GM04503 (cell line): ENCODE data around the gene B3GNT5.

Experiments used
- DNase-seq: peaks from one replicate; pipeline ENCODE4 v3.0.0-alpha.2; 2012; ENCODE audit warnings: low read depth

The B3GNT5 gene

GRCh38 chr3:183291497-183292031, 38.5 kb downstream of the B3GNT5 start:
- no peak for DNase-seq

GRCh38 chr3:183293966-183294365, 40.9 kb downstream of the B3GNT5 start:
- no peak for DNase-seq

DNA sequence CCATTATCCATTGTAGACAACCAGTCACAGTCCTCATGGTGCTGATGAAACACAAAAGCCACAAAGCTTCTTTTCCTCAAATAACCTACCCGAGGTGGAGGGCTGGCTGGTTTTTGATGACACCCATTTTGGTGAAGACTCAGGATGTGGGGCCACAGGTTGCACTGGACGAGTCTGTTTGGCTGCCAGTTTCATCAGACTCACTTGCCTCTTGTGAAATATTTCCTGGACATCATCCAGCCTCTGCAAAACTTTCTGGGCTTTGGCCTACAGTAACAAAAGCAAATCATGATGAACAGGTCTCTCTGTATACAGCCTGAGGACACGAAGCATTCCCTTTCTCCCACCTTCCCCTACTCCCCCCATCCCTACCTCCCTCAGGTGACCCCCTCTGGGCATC, 42.2 kb downstream of the B3GNT5 start:
- DNase-seq = peak; percentile 21

- DNase-seq = no peak
Observed at GRCh38 chr3:183296944-183297343, 43.9 kb downstream of the B3GNT5 start.

- DNase-seq = peak; percentile 16
Observed at GRCh38 chr3:183298701-183299153, 45.7 kb downstream of the B3GNT5 start.

- no peak for DNase-seq
Observed at GRCh38 chr3:183299976-183300375, 46.9 kb downstream of the B3GNT5 start.

DNA sequence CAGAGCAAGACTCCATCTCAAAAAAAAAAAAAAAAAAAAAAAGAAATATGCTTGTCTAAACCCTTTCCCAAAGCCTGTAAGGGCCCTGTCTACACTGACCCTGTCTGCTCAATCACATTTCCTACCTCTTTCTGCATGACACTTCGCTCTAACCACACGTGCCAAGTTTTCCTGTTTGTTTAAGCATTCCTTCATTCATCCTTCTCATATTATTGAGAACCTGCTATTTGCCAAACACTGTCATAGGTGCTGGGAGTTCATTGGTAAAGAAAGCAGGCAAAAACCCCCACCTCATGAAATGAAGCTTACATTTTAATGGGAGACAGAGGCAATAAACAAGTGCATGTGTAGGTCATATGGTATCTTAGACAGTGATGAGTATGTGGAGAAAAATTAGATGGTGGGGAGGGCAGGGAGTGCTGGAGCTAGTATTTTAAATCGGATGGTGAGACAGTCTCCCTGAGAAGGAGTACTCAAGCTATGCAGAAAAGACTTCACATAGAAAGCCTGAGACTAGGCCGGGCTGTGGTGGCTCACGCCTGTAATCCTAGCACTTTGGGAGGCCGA, 48.0 kb downstream of the B3GNT5 start:
- no peak for DNase-seq

DNA sequence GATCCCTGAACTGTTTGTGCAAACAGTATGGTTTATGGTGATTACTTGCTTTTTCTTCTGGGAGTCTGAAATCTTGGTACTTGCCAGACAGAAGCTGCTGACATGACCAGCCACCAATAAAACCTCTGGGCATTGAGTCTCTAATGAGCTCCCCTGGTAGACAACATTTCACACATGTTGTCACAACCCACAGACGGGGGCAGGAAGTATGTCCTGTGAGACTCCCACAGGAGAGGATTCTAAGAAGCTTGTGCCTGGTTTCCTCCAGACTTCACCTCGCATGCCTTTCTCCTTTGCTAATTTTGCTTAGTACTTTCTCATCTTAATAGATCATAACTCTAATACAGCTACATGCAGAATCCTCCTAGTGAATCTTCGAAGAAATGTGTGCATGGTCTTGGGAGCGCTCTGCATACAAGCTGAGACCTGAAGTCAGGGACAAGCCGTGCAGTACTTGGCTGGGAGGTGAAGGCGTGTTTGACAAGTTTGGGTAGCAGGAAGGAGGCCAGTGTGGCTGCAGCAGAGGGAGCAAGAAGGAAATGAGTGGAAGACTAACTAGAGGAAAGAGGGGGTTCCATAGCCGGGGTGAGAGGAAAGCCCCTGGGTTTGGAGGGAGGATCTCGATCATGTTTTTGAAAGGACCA, 49.0 kb downstream of the B3GNT5 start:
- no peak for DNase-seq

- no peak for DNase-seq
Observed at GRCh38 chr3:183303690-183304089, 50.6 kb downstream of the B3GNT5 start.

DNA sequence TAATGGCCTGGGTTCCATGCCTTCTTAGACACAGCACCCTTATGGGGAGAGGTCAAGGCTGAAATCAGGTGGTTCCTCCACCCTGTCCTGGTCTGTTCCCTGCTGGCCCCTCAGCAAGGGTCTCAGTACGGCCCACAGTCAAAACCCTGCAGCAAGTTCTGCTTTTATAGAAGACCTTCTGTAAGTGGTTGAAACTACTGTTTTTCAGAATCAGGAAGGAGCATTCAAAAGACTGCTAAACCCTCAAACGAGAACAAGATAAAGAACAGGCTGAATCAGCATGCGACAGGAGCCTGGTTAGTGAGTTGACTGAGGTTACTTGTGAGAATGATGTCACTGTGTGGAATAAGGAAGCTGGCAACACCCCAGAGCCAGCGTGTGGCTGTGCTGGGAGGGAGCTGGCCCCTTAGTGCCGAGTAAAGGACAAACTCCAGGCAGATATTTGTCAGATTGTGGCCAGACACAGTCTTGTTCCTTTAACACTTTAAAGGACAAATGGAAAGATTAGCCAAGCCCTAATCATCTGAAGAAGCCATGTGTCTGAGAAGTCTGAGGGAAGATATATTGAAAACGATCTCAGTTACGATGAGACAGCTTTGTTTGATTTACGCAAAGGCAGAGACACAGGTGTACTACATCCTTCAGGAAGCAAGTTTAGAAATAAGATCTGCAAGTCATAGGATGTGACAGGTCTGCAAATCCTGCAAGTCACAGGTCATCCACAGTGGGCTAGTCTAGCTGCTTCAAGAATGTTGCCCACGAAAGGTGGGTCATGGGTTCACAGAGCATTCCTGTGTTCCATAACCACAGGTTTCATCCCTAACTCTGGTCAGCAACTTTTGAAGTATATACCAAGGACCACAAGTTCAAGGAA, 54.0 kb downstream of the B3GNT5 start:
- no peak for DNase-seq

DNA sequence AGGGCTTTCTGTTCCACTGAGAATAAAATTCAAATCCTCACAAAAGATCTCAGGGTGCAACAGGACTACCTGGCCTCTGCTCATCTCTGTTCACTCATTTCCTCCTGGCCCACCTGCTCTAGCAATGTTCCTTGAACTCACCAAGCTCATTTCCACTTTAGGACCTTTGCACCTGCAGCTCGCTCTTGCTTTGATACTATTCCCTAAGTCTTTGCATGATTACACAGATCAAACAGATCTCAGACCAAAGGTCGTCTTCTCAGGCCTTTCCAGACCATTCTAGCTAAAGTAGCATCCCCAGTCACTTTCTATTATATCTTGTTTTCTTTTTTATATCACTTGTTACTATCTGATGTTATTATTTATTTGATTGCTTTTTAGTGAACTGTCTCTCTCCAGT, 54.7 kb downstream of the B3GNT5 start:
- DNase-seq = no peak

DNA sequence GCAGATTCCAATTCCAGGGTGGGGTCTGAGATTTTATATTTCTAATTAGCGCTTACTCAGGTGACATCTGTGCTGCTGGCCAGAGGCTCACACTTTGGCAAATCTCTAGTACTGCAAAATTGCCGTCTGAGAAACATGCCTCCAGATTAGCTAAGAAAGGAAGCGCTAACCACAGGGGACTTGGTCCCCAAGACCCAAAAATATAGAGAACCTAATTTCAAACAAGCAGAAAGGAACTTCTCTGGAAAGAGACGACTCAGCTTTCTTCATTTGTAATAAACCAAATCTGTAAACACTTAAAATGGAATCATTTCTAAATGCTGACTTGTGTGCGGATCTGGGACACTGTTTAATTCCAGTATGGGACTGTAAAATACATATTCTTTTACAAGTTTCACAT, 55.7 kb downstream of the B3GNT5 start:
- DNase-seq = no peak

GRCh38 chr3:183309276-183309675, 56.2 kb downstream of the B3GNT5 start:
- DNase-seq = no peak

- no peak for DNase-seq
Observed at GRCh38 chr3:183310936-183311335, 57.9 kb downstream of the B3GNT5 start.

DNA sequence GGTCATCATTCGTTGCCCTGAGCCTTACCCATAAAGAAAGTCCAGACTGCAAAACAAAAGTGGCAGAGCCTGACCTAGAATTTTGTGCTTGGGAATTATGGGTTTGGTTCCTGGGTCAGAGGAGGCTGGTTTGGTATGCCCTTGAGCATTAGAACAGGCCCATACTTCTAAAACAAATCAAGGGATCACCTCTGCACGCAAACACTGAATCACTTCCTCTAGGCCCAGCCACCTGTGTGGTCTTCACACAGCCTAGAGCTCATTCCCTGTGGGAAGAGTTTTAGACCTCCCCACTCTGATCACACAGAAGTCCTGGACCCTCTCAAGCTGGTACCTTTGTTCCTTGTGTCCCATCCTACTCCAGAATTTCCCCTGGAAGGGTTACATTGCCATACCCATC, 59.4 kb downstream of the B3GNT5 start:
- DNase-seq = no peak

- DNase-seq = no peak
Observed at GRCh38 chr3:183313351-183313750, 60.3 kb downstream of the B3GNT5 start.

- no peak for DNase-seq
Observed at GRCh38 chr3:183313764-183314163, 60.7 kb downstream of the B3GNT5 start.

DNA sequence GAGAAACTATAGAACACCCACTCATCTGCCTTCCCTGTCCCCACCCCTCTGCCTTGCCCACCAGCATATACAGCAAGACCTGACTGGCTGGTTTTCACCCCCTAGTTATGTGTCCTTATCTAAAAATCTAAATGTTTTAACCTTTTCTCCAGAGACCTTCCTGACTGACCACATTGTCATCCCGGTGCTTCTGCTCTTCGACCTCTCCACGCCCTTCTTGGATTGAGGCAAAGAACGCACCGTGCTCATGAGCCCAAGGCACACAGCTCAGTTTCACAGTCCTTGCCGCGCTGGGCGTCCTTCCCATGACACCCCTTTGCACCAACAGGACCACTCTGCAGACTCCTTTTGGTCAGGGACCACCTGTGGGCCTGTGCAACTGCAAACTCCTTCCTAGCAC, 62.7 kb downstream of the B3GNT5 start:
- no peak for DNase-seq

GRCh38 chr3:183317271-183317670, 64.2 kb downstream of the B3GNT5 start:
- DNase-seq = no peak

- DNase-seq = no peak
Observed at GRCh38 chr3:183317886-183318865, 65.1 kb downstream of the B3GNT5 start.

DNA sequence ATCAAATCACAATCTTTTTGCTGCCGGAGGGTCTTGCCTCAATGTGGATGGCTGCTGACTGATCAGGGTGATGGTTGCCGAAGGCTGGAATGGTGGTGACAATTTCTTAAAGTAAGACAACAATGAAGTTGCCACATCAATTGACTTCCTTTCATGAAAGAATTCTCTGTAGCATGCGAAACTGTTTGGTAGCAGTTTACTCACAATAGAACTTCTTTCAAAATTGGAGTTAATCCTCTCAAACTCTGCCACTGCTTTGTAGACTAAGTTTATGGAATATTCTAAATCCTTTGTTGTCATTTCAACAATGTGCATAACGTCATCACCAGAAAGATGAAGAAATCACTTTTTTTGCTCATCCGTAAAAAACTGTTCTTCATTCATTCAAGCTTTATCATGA, 65.8 kb downstream of the B3GNT5 start:
- no peak for DNase-seq

- no peak for DNase-seq
Observed at GRCh38 chr3:183319371-183319770, 66.3 kb downstream of the B3GNT5 start.
